SK-N-SH (cell line): ENCODE results near the gene SLC1A2. TPM values are rescaled to one million over a fixed set of nuclear protein-coding genes. Genes with fewer than 3 reads are reported as not detected.
A peak's percentile ranks its signal among the peaks of the same experiment; 100 is the strongest.

Experiments used
- CTCF ChIA-PET: fragments of 300-600, 350-600 bp; formaldehyde crosslinking; extraction: SDS; loops from one replicate; lab custom pipeline; 2021; lab: Yijun Ruan, JAX
- POLR2A ChIA-PET: fragments of 350-600 bp; sonication (Branson Sonifier 250); formaldehyde crosslinking; extraction: SDS; loops from one replicate; lab custom pipeline; 2020; ENCODE audit warnings: antibody characterized with exemption, inconsistent platforms; lab: Yijun Ruan, JAX
- DNase-seq: peaks from one replicate; pipeline ENCODE4 v3.0.0; 2012
- H2AFZ ChIP-seq: fragments of 200-600 bp; sonication (generic); 2 replicates; pipeline ENCODE4 v1.8.1; 2016; ENCODE audit warnings: antibody characterized with exemption, mild to moderate bottlenecking, low read depth
- H3F3A ChIP-seq: fragments of 200-600 bp; sonication (generic); replicated peaks from 2 replicates; pipeline ENCODE3; 2016; ENCODE audit warnings: antibody characterized with exemption, mild to moderate bottlenecking; ENCODE audit not compliant: insufficient read depth
- H3K27ac ChIP-seq, 2 experiments: fragments of 200-500 bp in 1 of 2; fragments of 200-600 bp in 1 of 2; sonication (Bioruptor generic) in 1 of 2; sonication (generic), shearing (Covaris generic) in 1 of 2; 2 replicates each; pipeline versions ENCODE4 v1.5.1 to v1.6.1; 2014 to 2016; ENCODE audit warnings: low read depth in 2 of 2, inconsistent platforms in 1 of 2, low read length in 1 of 2, mild to moderate bottlenecking in 1 of 2, mixed read lengths in 1 of 2
- H3K27me3 ChIP-seq: fragments of 200-600 bp; sonication (generic), shearing (Covaris generic); 2 replicates; pipeline ENCODE4 v1.6.1; 2016; ENCODE audit warnings: mixed run types; ENCODE audit not compliant: insufficient read depth
- H3K36me3 ChIP-seq, 2 experiments: fragments of 200-500 bp in 1 of 2; fragments of 200-600 bp in 1 of 2; sonication (Bioruptor generic) in 1 of 2; sonication (generic) in 1 of 2; replicated peaks in 1 of 2; 2 replicates each; pipeline versions ENCODE3 to v1.5.1; 2014 to 2016; ENCODE audit warnings: low read length in 1 of 2, mild to moderate bottlenecking in 1 of 2; ENCODE audit not compliant: insufficient read depth in 2 of 2, control insufficient read depth in 1 of 2
- H3K4me1 ChIP-seq, 2 experiments: fragments of 200-500 bp in 1 of 2; fragments of 200-600 bp in 1 of 2; sonication (Bioruptor generic) in 1 of 2; sonication (generic), shearing (Covaris generic) in 1 of 2; 2 replicates each; pipeline versions ENCODE4 v1.5.1 to v1.6.1; 2014 to 2016; ENCODE audit warnings: low read depth in 1 of 2, low read length in 1 of 2, mixed run types in 1 of 2; ENCODE audit not compliant: insufficient read depth in 2 of 2, control insufficient read depth in 1 of 2
- H3K4me2 ChIP-seq: fragments of 200-600 bp; sonication (generic), shearing (Covaris generic); 2 replicates; pipeline ENCODE4 v1.6.1; 2017; ENCODE audit warnings: mixed run types
- H3K4me3 ChIP-seq, 2 experiments: fragments of 200-500 bp in 1 of 2; fragments of 200-600 bp in 1 of 2; sonication (Bioruptor generic) in 1 of 2; sonication (generic), shearing (Covaris generic) in 1 of 2; 2 replicates each; pipeline versions ENCODE4 v1.5.1 to v1.8.1; 2014 to 2016; ENCODE audit warnings: low read depth in 2 of 2, inconsistent platforms in 1 of 2, low read length in 1 of 2, mild to moderate bottlenecking in 1 of 2, mixed read lengths in 1 of 2, moderate library complexity in 1 of 2
- H3K79me2 ChIP-seq: fragments of 200-600 bp; sonication (generic); 2 replicates; pipeline ENCODE4 v1.8.1; 2017; ENCODE audit warnings: mild to moderate bottlenecking; ENCODE audit not compliant: insufficient read depth
- H3K9ac ChIP-seq: fragments of 200-600 bp; sonication (generic); 2 replicates; pipeline ENCODE4 v1.6.1; 2017; ENCODE audit warnings: mixed run types
- H3K9me2 ChIP-seq: fragments of 200-600 bp; sonication (generic); 2 replicates; pipeline ENCODE4 v1.6.1; 2017; ENCODE audit warnings: mixed run types
- H3K9me3 ChIP-seq: fragments of 200-600 bp; sonication (generic); 2 replicates; pipeline ENCODE4 v1.6.1; 2017; ENCODE audit warnings: mixed run types, mild to moderate bottlenecking, moderate library complexity
- H4K20me1 ChIP-seq: fragments of 200-600 bp; sonication (generic); 2 replicates; pipeline ENCODE4 v1.6.1; 2017; ENCODE audit warnings: mild to moderate bottlenecking, mixed run types; ENCODE audit not compliant: insufficient read depth
- EP300 ChIP-seq, 2 experiments: IDR thresholded peaks; 2 replicates each; pipeline versions ENCODE4 v1.4.0 to v1.6.1; 2012; ENCODE audit warnings: borderline replicate concordance in 1 of 2, low read depth in 1 of 2, low read length in 1 of 2
- FOXJ3 ChIP-seq: sonication (generic); formaldehyde crosslinking; IDR thresholded peaks from 2 replicates; pipeline ENCODE4 v1.5.1; 2020; ENCODE audit warnings: mild to moderate bottlenecking, missing genetic modification reagents
- GABPA ChIP-seq: IDR thresholded peaks from 2 replicates; pipeline ENCODE4 v1.4.0; 2012; ENCODE audit warnings: low read depth, mild to moderate bottlenecking
- GATA2 ChIP-seq: sonication (generic); formaldehyde crosslinking; IDR thresholded peaks from 2 replicates; pipeline ENCODE4 v1.5.0; 2020; ENCODE audit warnings: mild to moderate bottlenecking, missing genetic modification reagents
- JUND ChIP-seq: IDR thresholded peaks from 2 replicates; pipeline ENCODE4 v1.4.0; 2012
- MXI1 ChIP-seq: IDR thresholded peaks from 2 replicates; pipeline ENCODE4 v1.6.1; 2012; ENCODE audit warnings: mild to moderate bottlenecking, low read depth, low read length, improper control_type of control experiment
- NFIC ChIP-seq: IDR thresholded peaks from 2 replicates; pipeline ENCODE4 v1.4.0; 2012; ENCODE audit warnings: borderline replicate concordance
- NRF1 ChIP-seq: IDR thresholded peaks from 2 replicates; pipeline ENCODE4 v1.6.1; 2012; ENCODE audit warnings: low read depth, mild to moderate bottlenecking, low read length
- RXRA ChIP-seq: IDR thresholded peaks from 2 replicates; pipeline ENCODE4 v1.4.0; 2012; ENCODE audit warnings: low read depth, mild to moderate bottlenecking, borderline replicate concordance
- SIN3A ChIP-seq: IDR thresholded peaks from 2 replicates; pipeline ENCODE4 v1.6.1; 2012; ENCODE audit warnings: low read depth, mild to moderate bottlenecking, low read length, moderate library complexity, borderline replicate concordance
- TEAD4 ChIP-seq: IDR thresholded peaks from 2 replicates; pipeline ENCODE4 v1.4.0; 2012; ENCODE audit warnings: mild to moderate bottlenecking, borderline replicate concordance; ENCODE audit not compliant: insufficient read depth
- YY1 ChIP-seq: IDR thresholded peaks from 2 replicates; pipeline ENCODE4 v1.4.0; 2012; ENCODE audit warnings: low read depth, mild to moderate bottlenecking
- WGBS: methylation state at CpG from one replicate; pipeline ENCODE4 v1.1.6; 2017; ENCODE audit warnings: low lambda C conversion rate; 5-methylcytosine and 5-hydroxymethylcytosine counted together
- polyA plus RNA-seq, 3 experiments: library from polyadenylated mRNA; depleted of rRNA; stranded (reverse); fragments of >200 nt; gene quantifications; 2 replicates each; pipeline ENCODE4 v1.2.3, GENCODE V29; 2012
- TF ChIP-seq, protein P1 (sequence below): fragments of 200-600 bp; sonication (generic); IDR thresholded peaks from 2 replicates; pipeline ENCODE4 v1.6.1; 2017; ENCODE audit warnings: antibody characterized with exemption, mild to moderate bottlenecking, moderate library complexity
- TF ChIP-seq, protein P2 (sequence below): IDR thresholded peaks from 2 replicates; pipeline ENCODE4; 2012
- TF ChIP-seq, protein P3 (sequence below): IDR thresholded peaks from 2 replicates; pipeline ENCODE4 v1.4.0; 2012; ENCODE audit warnings: low read depth, borderline replicate concordance

Gene SLC1A2
- polyA plus RNA-seq, 1 of the 3 experiments (the other 2 are of a cell fraction) = under 0.01 TPM

DNA sequence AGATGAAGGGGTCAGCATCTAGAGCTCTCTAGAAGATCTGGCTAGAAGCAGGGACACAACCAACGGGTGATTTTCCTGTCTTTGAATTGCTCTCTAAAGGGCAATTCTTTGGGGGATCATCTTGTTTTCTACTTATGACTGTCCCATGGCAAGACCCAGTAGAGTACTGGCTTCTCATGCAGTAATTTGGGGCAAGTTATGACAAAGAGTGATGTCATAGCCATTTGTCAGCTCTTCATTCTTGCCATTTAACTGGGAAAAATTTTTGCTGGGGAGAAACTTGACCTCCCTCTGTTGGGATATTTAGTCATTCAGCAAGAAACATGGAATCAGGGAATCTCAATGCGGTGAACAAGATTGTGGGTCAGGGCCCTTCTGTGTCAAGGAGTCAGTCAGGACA, 80.4 kb downstream of the SLC1A2 start:
- no peak overlapping the region for H2AFZ ChIP-seq
- peaks cover 0 to 5% of the 10 kb centered on the region in 2 experiments; a peak in 1 of 4 replicates for H3K4me1 ChIP-seq
- TF ChIP-seq YY1 = no peak
- no peaks in the 10 kb centered on the region for H3K9me3 ChIP-seq
- ChIA-PET CTCF (interaction anchor here (1.0 to 1.5 kb wide), 5 partner anchors 9 to 287 kb away, joined by 3 to 4 read pairs (median 3); no protein-coding TSS in a partner anchor), POLR2A (no interaction called here)
- no peak for DNase-seq
- H3K79me2 ChIP-seq = no peaks in the 10 kb centered on the region
- 100% methylated on average over 2 of the region's 2 CpGs for WGBS
- H3K27me3 ChIP-seq = no peaks in the 10 kb centered on the region
- H3K27ac ChIP-seq = no peak overlapping the region
- H3K9ac ChIP-seq = no peak overlapping the region
- H3F3A ChIP-seq = peaks cover 18% of the 10 kb centered on the region
- H3K36me3 ChIP-seq = no peaks in the 10 kb centered on the region
- no peaks in the 10 kb centered on the region for H3K9me2 ChIP-seq
- H3K4me2 ChIP-seq = no peak overlapping the region
- H4K20me1 ChIP-seq = no peaks in the 10 kb centered on the region
- H3K4me3 ChIP-seq = no peak overlapping the region

DNA sequence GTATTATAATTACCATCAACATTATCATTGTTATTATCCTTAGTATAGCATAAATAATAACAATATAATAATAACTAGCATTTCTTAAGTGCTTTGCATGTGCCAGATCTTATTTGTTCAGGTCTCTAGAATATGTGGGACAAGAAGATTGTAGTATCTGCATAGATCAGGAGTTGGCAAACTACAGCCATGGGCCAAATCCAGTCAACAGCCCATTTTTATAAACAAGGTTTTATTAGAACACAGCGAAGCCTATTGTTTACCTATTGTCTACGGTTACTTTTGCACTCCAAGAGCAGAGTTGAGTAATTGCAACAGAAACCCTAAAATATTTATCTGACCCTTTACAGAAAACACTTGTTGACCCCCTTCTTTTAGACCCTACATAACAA, 81.4 kb downstream of the SLC1A2 start:
- peaks cover 0 to 5% of the 10 kb centered on the region in 2 experiments; a peak in 1 of 4 replicates for H3K4me1 ChIP-seq
- no peaks in the 10 kb centered on the region for H3K27me3 ChIP-seq
- no peaks in the 10 kb centered on the region for H3K9me3 ChIP-seq
- ChIA-PET POLR2A (no interaction called here), CTCF (interaction anchor here (1.0 to 1.5 kb wide), 2 partner anchors 13 to 32 kb away, joined by 3 to 4 read pairs; no protein-coding TSS in a partner anchor)
- no peaks in the 10 kb centered on the region for H4K20me1 ChIP-seq
- no peak overlapping the region for H3K4me2 ChIP-seq
- H3K9ac ChIP-seq = no peak overlapping the region
- H3K9me2 ChIP-seq = no peaks in the 10 kb centered on the region
- TF ChIP-seq FOXJ3 (CRISPR knock-in tag) (no peak), MXI1 (no peak), SIN3A (no peak), TEAD4 (no peak), NRF1 (no peak), JUND (no peak), GATA2 (CRISPR knock-in tag) (no peak), NFIC (no peak), GABPA (no peak), EP300 (IDR thresholded peaks at IDR 0.05; ENCODE audit: borderline replicate concordance in 1 of 2, low read depth in 1 of 2, low read length in 1 of 2) (no peak), RXRA (no peak)
- TF ChIP-seq, protein P1, sequence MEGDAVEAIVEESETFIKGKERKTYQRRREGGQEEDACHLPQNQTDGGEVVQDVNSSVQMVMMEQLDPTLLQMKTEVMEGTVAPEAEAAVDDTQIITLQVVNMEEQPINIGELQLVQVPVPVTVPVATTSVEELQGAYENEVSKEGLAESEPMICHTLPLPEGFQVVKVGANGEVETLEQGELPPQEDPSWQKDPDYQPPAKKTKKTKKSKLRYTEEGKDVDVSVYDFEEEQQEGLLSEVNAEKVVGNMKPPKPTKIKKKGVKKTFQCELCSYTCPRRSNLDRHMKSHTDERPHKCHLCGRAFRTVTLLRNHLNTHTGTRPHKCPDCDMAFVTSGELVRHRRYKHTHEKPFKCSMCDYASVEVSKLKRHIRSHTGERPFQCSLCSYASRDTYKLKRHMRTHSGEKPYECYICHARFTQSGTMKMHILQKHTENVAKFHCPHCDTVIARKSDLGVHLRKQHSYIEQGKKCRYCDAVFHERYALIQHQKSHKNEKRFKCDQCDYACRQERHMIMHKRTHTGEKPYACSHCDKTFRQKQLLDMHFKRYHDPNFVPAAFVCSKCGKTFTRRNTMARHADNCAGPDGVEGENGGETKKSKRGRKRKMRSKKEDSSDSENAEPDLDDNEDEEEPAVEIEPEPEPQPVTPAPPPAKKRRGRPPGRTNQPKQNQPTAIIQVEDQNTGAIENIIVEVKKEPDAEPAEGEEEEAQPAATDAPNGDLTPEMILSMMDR = no peak
- TF ChIP-seq, protein P2, sequence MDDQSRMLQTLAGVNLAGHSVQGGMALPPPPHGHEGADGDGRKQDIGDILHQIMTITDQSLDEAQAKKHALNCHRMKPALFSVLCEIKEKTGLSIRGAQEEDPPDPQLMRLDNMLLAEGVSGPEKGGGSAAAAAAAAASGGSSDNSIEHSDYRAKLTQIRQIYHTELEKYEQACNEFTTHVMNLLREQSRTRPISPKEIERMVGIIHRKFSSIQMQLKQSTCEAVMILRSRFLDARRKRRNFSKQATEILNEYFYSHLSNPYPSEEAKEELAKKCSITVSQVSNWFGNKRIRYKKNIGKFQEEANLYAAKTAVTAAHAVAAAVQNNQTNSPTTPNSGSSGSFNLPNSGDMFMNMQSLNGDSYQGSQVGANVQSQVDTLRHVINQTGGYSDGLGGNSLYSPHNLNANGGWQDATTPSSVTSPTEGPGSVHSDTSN = no peak
- TF ChIP-seq, protein P3, sequence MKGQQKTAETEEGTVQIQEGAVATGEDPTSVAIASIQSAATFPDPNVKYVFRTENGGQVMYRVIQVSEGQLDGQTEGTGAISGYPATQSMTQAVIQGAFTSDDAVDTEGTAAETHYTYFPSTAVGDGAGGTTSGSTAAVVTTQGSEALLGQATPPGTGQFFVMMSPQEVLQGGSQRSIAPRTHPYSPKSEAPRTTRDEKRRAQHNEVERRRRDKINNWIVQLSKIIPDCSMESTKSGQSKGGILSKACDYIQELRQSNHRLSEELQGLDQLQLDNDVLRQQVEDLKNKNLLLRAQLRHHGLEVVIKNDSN = no peak
- no peaks in the 10 kb centered on the region for H3K79me2 ChIP-seq
- H2AFZ ChIP-seq = no peak overlapping the region
- peaks cover 18% of the 10 kb centered on the region for H3F3A ChIP-seq
- H3K36me3 ChIP-seq = no peaks in the 10 kb centered on the region
- no peak for DNase-seq
- H3K27ac ChIP-seq = peak overlapping the region in 1 of 2 experiments; percentile 77; a peak in 2 of 4 replicates
- H3K4me3 ChIP-seq = no peak overlapping the region
- 100% methylated on average over 2 of the region's 2 CpGs for WGBS
